ENCODE data around the gene SMAGP.

SMAGP gene

GRCh38 chr12:51200806-51201205 lies 69.4 kb downstream of the SMAGP start:
- no peak for DNase-seq
- intact Hi-C loops (cut with DNase I) = no loop called here

- intact Hi-C loops (cut with DNase I) = no loop called here
- no peak for DNase-seq
Measured at GRCh38 chr12:51200156-51200555, 70.1 kb downstream of the SMAGP start.

GRCh38 chr12:51199366-51199945 lies 70.8 kb downstream of the SMAGP start:
- DNase-seq = no peak
- intact Hi-C loops (cut with DNase I) = no loop called here

- intact Hi-C loops (cut with DNase I) = no loop called here
- no peak for DNase-seq
Measured at GRCh38 chr12:51198568-51199365, 71.4 kb downstream of the SMAGP start.

- DNase-seq = no peak
- intact Hi-C loops (cut with DNase I) = no loop called here
Measured at GRCh38 chr12:51197736-51198567, 72.3 kb downstream of the SMAGP start.

GRCh38 chr12:51196547-51196946 lies 73.7 kb downstream of the SMAGP start:
- intact Hi-C loops (cut with DNase I) = no loop called here
- no peak for DNase-seq

- no peak for DNase-seq
- intact Hi-C loops (cut with DNase I) = no loop called here
Measured at GRCh38 chr12:51195841-51196240, 74.4 kb downstream of the SMAGP start.

Data from posterior cingulate gyrus (tissue), 11 donors.